ENCODE results near the gene RHBDL1.

The RHBDL1 gene

DNA sequence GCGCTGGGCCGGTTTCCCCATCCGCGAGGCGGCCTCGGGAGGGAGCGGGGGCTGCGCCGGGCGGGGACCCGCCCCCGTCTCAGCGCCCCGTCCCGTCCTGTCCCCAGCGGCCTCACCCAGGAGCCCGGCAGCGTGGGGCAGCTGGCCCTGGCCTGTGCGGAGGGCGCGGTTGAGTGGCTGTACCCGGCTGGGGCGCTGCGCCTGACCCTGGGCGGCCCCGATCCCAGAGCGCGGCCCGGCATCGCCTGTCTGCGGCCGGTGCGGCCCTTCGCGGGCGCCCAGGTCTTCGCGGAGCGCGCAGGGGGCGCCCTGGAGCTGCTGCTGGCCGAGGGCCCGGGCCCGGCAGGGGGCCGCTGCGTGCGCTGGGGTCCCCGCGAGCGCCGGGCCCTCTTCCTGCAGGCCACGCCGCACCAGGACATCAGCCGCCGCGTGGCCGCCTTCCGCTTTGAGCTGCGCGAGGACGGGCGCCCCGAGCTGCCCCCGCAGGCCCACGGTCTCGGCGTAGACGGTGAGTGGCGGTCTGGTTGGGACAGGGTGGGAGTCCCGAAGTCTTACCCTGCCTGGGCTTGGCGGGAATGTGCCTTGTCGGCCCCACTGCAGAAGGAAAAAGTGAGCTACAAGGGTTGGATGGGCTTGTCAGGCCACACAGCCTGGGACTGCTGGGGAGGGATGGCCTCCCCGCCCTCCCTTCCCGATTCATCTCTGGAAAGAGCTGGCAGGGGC, 40.2 kb downstream of the RHBDL1 start:
- H3K4me3 Mint-ChIP-seq = peak overlapping the region; percentile 61
- no peaks in the 10 kb centered on the region for H3K36me3 Mint-ChIP-seq (ENCODE audit: low read depth)
- no peaks in the 10 kb centered on the region for H3K9me3 Mint-ChIP-seq
- H3K27ac Mint-ChIP-seq = no peak overlapping the region
- H3K4me1 Mint-ChIP-seq = peaks cover 22% of the 10 kb centered on the region
- ATAC-seq (peak; percentile 5), DNase-seq (peak; percentile 43)
- H3K27me3 Mint-ChIP-seq = peaks cover 17% of the 10 kb centered on the region

GRCh38 chr16:716200-716568, 40.7 kb downstream of the RHBDL1 start:
- Mint-ChIP-seq H3K9me3 (no peaks in the 10 kb centered on the region), H3K4me3 (peak overlapping the region; percentile 61), H3K36me3 (ENCODE audit: low read depth) (no peaks in the 10 kb centered on the region), H3K27ac (no peak overlapping the region), H3K27me3 (peaks cover 15% of the 10 kb centered on the region), H3K4me1 (peaks cover 22% of the 10 kb centered on the region)
- no peak for DNase-seq
- ATAC-seq = no peak

DNA sequence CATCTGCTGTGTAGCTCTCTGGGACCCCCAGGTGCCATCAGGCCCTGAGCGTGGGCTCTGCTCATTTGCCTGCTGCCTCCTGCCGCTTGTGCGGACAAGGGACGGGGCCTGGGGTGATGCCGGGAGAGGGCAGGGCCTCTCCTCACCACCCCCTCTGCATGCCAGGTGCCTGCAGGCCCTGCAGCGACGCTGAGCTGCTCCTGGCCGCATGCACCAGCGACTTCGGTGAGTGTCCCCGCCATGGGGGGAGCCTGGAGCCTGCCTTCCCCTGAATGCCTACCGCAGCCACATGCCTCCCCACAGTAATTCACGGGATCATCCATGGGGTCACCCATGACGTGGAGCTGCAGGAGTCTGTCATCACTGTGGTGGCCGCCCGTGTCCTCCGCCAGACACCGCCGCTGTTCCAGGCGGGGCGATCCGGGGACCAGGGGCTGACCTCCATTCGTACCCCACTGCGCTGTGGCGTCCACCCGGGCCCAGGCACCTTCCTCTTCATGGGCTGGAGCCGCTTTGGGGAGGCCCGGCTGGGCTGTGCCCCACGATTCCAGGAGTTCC, 41.4 kb downstream of the RHBDL1 start:
- H3K36me3 Mint-ChIP-seq (ENCODE audit: low read depth) = no peaks in the 10 kb centered on the region
- no peaks in the 10 kb centered on the region for H3K9me3 Mint-ChIP-seq
- DNase-seq (no peak), ATAC-seq (no peak)
- peaks cover 22% of the 10 kb centered on the region for H3K4me1 Mint-ChIP-seq
- H3K4me3 Mint-ChIP-seq = peak overlapping the region; percentile 61
- no peak overlapping the region for H3K27ac Mint-ChIP-seq
- H3K27me3 Mint-ChIP-seq = peaks cover 14% of the 10 kb centered on the region

DNA sequence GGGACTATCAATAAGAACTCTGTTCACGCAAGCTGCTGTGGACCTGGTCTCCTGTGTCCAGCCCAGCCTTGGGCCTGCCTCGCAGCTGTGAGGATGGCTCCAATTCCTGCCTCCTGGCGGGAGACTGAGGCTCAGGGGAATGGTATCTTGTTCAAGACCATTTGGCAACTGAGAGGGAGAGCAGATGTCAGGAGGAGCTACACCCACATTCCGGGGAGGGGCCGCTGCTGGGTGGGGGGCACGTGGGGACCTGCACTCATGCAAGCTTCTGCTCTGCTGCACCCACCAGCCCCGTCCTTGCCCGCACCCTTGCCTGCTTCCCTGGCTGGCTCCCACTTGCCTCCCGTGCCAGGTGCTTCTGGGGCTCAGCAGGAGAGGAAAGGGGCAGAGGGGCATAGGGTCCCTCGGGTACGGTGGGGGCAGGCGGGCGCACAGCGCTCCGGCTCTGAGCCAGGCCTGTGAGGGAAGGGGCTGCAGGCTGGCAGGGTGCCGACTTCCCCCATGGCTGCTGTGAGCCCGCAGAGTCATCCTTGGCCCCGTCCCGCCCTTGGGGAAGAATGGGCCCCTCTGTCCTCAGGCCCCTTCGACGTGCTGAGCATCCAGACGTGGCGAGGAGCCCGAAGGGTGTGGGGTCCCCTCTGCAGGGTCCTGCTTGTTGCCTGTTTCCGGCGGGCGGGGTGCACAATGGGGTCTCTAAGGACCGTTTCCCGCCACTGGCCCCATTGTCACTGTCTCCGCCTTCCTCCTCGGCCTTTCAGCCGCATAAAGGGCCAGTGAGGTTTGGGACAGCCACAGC, 42.2 kb downstream of the RHBDL1 start:
- DNase-seq (no peak), ATAC-seq (no peak)
- peaks cover 23% of the 10 kb centered on the region for H3K4me1 Mint-ChIP-seq
- no peak overlapping the region for H3K4me3 Mint-ChIP-seq
- no peaks in the 10 kb centered on the region for H3K36me3 Mint-ChIP-seq (ENCODE audit: low read depth)
- H3K27ac Mint-ChIP-seq = no peak overlapping the region
- no peaks in the 10 kb centered on the region for H3K9me3 Mint-ChIP-seq
- peaks cover 10% of the 10 kb centered on the region for H3K27me3 Mint-ChIP-seq

- no peaks in the 10 kb centered on the region for H3K36me3 Mint-ChIP-seq (ENCODE audit: low read depth)
- no peak overlapping the region for H3K27ac Mint-ChIP-seq
- ATAC-seq (no peak), DNase-seq (no peak)
- no peaks in the 10 kb centered on the region for H3K9me3 Mint-ChIP-seq
- H3K4me3 Mint-ChIP-seq = no peak overlapping the region
- peaks cover 23% of the 10 kb centered on the region for H3K4me1 Mint-ChIP-seq
- peaks cover 7% of the 10 kb centered on the region for H3K27me3 Mint-ChIP-seq
Measured at GRCh38 chr16:718389-718788, 42.9 kb downstream of the RHBDL1 start.

DNA sequence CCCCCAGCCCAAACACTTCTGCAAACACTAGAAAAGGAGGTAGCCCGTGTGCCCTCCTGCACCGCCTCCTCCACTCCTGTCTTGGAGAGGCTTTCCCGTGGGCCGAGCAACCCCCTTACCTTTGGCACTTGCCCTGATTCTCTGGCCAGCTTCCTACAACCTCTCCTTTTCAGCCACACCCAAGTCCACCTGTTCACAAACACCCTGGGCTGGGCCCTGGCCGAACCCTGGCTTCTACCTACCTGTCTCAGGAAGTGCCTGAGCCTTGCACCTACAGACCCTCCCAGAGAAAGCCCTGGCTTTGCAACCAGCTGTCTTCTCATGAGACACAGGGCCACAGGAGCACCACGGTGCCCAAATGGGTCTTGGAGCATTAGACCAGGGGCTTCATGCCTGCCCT, 43.5 kb downstream of the RHBDL1 start:
- DNase-seq (no peak), ATAC-seq (no peak)
- H3K36me3 Mint-ChIP-seq (ENCODE audit: low read depth) = no peaks in the 10 kb centered on the region
- H3K9me3 Mint-ChIP-seq = no peaks in the 10 kb centered on the region
- H3K27ac Mint-ChIP-seq = peak overlapping the region; percentile 50
- peaks cover 3% of the 10 kb centered on the region for H3K27me3 Mint-ChIP-seq
- H3K4me3 Mint-ChIP-seq = peak overlapping the region; percentile 85
- peaks cover 23% of the 10 kb centered on the region for H3K4me1 Mint-ChIP-seq

- peak overlapping the region; percentile 85 for H3K4me3 Mint-ChIP-seq
- peak overlapping the region; percentile 84 for H3K27ac Mint-ChIP-seq
- H3K9me3 Mint-ChIP-seq = no peaks in the 10 kb centered on the region
- H3K27me3 Mint-ChIP-seq = no peaks in the 10 kb centered on the region
- ATAC-seq = no peak
- peaks cover 23% of the 10 kb centered on the region for H3K4me1 Mint-ChIP-seq
- no peak for DNase-seq
- H3K36me3 Mint-ChIP-seq (ENCODE audit: low read depth) = no peaks in the 10 kb centered on the region
Measured at GRCh38 chr16:719815-720446, 44.5 kb downstream of the RHBDL1 start.

DNA sequence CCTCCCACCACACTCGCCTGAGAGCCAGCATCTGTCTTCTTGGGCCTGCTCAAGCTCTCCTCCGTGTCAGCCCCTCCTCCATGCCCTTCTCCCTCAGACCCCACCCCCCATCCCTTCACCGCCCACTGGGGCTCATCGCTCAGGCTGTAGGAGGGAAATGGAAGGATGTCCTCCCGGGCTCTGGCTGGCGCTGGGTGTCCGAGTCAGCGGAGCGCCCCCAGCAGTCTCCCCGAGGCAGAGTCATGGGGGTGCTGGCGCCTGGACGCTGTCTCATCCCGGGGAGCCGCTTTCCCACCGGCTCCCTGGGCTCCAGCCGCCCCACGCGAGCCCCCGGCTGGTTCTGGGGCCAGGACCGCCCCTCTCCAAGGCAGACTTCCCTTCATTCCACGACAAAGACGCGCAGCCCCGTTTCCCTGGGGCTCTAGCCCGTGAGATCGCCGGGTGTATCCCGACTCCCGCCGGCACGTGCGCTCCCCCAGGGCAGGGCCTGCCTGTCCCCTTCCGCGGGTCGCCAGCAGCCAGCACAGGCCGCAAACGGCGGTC, 45.0 kb downstream of the RHBDL1 start:
- Mint-ChIP-seq H3K27me3 (no peaks in the 10 kb centered on the region), H3K36me3 (ENCODE audit: low read depth) (no peaks in the 10 kb centered on the region), H3K27ac (peak overlapping the region; percentile 84), H3K4me1 (peaks cover 23% of the 10 kb centered on the region), H3K9me3 (no peaks in the 10 kb centered on the region), H3K4me3 (peak overlapping the region; percentile 85)
- DNase-seq (peak; percentile 71), ATAC-seq (peak; percentile 48)

DNA sequence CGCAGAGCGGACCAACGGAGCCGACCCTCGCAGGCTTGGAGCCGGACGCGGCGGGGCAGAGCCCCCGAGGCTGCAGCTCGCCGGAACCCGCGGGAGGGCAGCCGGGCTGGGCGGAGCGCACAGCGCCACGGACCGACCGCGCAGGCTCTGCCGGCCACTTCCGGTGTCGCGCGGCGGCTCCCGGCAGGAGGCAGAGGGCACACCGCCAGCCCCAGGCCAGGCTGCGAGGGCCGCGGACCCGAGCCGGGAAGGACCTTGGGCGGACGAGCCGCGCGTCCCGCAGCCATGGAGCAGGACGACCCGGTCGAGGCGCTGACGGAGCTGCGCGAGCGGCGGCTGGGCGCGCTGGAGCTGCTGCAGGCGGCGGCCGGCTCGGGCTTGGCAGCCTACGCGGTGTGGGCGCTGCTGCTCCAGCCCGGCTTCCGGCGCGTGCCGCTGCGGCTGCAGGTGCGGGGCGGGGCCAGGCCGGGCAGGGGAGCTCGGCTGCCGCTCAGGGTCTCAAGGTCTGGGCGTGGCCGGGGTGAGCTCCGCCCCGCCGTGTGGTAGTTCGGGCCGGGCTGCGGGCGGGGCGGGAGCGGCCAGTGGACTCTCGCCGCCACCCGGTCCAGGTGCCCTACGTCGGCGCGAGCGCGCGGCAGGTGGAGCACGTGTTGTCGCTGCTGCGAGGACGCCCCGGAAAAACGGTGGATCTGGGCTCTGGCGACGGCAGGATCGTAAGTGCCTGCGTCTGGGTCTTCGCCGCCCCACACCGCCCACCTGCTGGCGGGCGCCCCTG, 45.7 kb downstream of the RHBDL1 start, which contains the start of gene ANTKMT:
Gene ANTKMT (plus strand): TSS at position 157 of the 775 bp plus-strand sequence. CDS start 129 bp downstream, at position 286.
- peak within 1 kb of the TSS; percentile 84 for H3K27ac Mint-ChIP-seq
- no peaks in the 10 kb centered on the region for H3K27me3 Mint-ChIP-seq
- ATAC-seq = peak; percentile 64
- DNase-seq = peak; percentile 84
- no peaks in the 10 kb centered on the region for H3K9me3 Mint-ChIP-seq
- no peaks in the 10 kb centered on the region for H3K36me3 Mint-ChIP-seq (ENCODE audit: low read depth)
- H3K4me3 Mint-ChIP-seq = peak within 1 kb of the TSS; percentile 85
- H3K4me1 Mint-ChIP-seq = peaks cover 23% of the 10 kb centered on the region

DNA sequence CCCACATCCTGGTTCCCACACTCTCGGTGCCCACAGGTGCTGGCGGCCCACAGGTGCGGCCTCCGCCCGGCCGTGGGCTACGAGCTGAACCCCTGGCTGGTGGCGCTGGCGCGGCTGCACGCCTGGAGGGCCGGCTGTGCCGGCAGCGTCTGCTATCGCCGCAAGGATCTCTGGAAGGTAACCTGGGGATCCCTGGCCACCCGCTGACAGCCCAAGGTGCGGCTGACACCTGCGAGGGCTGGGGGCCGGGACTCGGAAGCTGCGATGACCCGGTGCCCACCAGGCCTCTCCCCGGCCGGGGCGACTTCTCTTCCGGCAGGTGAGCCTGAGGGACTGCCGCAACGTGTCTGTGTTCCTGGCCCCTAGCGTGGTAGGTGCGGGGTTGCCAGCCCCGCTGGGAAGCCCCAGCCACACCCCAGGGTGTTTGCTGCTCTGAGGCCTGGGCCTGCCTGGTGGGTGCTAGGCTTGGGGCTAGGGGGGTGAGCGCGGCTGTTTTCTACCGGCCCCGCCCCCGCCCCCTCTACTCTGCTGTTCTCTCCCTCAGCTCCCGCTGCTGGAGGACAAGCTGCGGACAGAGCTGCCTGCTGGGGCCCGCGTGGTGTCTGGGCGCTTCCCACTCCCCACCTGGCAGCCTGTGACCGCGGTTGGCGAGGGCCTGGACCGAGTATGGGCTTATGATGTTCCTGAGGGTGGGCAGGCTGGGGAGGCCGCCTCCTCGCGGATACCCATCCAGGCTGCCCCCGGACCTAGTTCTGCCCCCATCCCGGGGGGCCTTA, 46.5 kb downstream of the RHBDL1 start:
- Mint-ChIP-seq H3K9me3 (no peaks in the 10 kb centered on the region), H3K4me3 (peak overlapping the region; percentile 74), H3K27ac (no peak overlapping the region), H3K36me3 (ENCODE audit: low read depth) (no peaks in the 10 kb centered on the region), H3K4me1 (peaks cover 19% of the 10 kb centered on the region), H3K27me3 (no peaks in the 10 kb centered on the region)
- no peak for ATAC-seq
- DNase-seq = no peak

DNA sequence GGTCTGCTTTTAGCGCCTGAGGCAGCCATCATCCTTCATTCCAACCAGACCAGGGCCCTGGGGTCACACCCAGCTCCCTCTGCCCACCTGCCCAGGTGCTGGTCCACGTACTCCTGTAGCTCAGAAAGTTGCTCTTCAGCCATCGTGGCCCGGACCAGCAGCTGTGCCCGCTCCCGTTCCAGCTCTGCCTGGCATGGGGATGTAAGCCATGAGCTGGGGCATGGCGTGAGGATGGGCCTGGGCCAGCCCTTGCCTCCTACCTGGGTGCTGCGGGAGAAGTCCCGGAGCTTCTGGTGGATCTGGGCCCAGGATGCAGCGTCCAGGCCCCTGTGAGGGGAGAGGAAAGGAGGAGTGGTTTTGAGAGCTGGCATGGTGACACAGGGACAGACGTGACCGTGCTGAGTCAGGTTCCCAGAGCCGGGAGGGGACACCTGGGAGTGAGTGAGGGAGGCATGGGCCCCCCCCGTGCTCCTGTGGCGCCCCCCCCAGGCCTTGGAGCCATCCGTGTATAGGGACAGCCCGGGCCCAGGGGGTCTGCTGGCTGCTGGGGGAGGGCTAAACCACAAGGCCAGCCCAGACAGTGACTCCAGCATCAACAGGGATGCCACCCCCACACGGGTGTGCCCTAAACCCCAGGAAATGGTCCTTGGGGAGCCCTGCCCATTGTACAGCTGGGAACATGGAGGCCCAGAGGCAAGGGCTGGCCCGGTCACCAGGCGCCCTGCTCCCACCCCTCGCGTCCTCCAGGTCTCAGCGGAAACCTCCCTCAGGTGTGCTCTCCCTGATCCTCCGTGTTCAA, 47.6 kb downstream of the RHBDL1 start:
- no peaks in the 10 kb centered on the region for H3K27me3 Mint-ChIP-seq
- H3K4me1 Mint-ChIP-seq = peaks cover 19% of the 10 kb centered on the region
- no peak for DNase-seq
- peak overlapping the region; percentile 74 for H3K4me3 Mint-ChIP-seq
- ATAC-seq = no peak
- no peaks in the 10 kb centered on the region for H3K9me3 Mint-ChIP-seq
- H3K27ac Mint-ChIP-seq = no peak overlapping the region
- no peaks in the 10 kb centered on the region for H3K36me3 Mint-ChIP-seq (ENCODE audit: low read depth)

- Mint-ChIP-seq H3K4me1 (peaks cover 18% of the 10 kb centered on the region), H3K27me3 (no peaks in the 10 kb centered on the region), H3K36me3 (ENCODE audit: low read depth) (no peaks in the 10 kb centered on the region), H3K27ac (no peak overlapping the region), H3K9me3 (no peaks in the 10 kb centered on the region), H3K4me3 (no peak overlapping the region)
- ATAC-seq (no peak), DNase-seq (no peak)
Measured at GRCh38 chr16:723695-724094, 48.2 kb downstream of the RHBDL1 start.
